HFFc6 (cell line): Measurements from ENCODE around the gene USP17L15. TPM values are rescaled to one million over a fixed set of nuclear protein-coding genes. Genes with fewer than 3 reads are reported as not detected.
"Not testable (repeated sequence)": the region's sequence is repeated elsewhere in the genome, so short reads cannot be mapped to it uniquely, and the experiment has no call there.

Experiments
- DNase-seq: peaks from one replicate; pipeline ENCODE4 v3.0.0-alpha.2; 2018
- H3K27ac Mint-ChIP-seq: 2 replicates; pipeline ENCODE4 v1.8.0; 2020; ENCODE audit warnings: mild to moderate bottlenecking, mixed read lengths
- H3K27me3 Mint-ChIP-seq: 2 replicates; pipeline ENCODE4 v1.8.0; 2021; ENCODE audit warnings: mild to moderate bottlenecking, moderate library complexity, mixed read lengths; ENCODE audit not compliant: insufficient read depth
- H3K36me3 Mint-ChIP-seq: 2 replicates; pipeline ENCODE4 v1.8.0; 2021; ENCODE audit warnings: low read depth, mixed read lengths
- H3K4me1 Mint-ChIP-seq: 2 replicates; pipeline ENCODE4 v1.8.0; 2020; ENCODE audit warnings: low read depth, mixed read lengths
- H3K4me3 Mint-ChIP-seq: 2 replicates; pipeline ENCODE4 v1.8.0; 2020; ENCODE audit warnings: mild to moderate bottlenecking, moderate library complexity, mixed read lengths
- H3K9me3 Mint-ChIP-seq: 2 replicates; pipeline ENCODE4 v1.8.0; 2020; ENCODE audit warnings: mild to moderate bottlenecking, mixed read lengths
- total RNA-seq, 6 experiments: library from RNA; stranded (reverse); fragmentation: NEBNext Ultra II Directional; extraction: Animal tissue kit (Norgen Biotek cat#: 25700); gene quantifications; 2 replicates in 1 of 6; 3 replicates in 5 of 6; pipeline ENCODE4 v1.2.3, GENCODE V29; 2021

The USP17L15 gene
- total RNA-seq, 6 experiments from 2014 or later = not detected

- not testable (repeated sequence) for H3K27me3 Mint-ChIP-seq, H3K27ac Mint-ChIP-seq, H3K4me1 Mint-ChIP-seq, H3K4me3 Mint-ChIP-seq, DNase-seq, H3K36me3 Mint-ChIP-seq, H3K9me3 Mint-ChIP-seq
These were observed 37.5 kb downstream of the USP17L15 start for GRCh38 chr4:9271719-9272118.

Other genes starting within 250 kb of the USP17L15 start
- gene FAM90A26, start 64.0 kb upstream of the USP17L15 start, total RNA-seq = not detected
- not detected for gene USP17L10, start 23.7 kb upstream of the USP17L15 start, total RNA-seq
- gene USP17L11, start 19.0 kb upstream of the USP17L15 start, total RNA-seq = under 1 TPM in 1 of 6 experiments, not detected in 5; 0.11 TPM
- not detected for gene USP17L12, start 14.2 kb upstream of the USP17L15 start, total RNA-seq
- gene USP17L13, start 9.5 kb upstream of the USP17L15 start, total RNA-seq = not detected
- not detected for gene USP17L17, start 9.5 kb downstream of the USP17L15 start, total RNA-seq
- not detected for gene USP17L18, start 14.2 kb downstream of the USP17L15 start, total RNA-seq
- gene USP17L19, start 19.0 kb downstream of the USP17L15 start, total RNA-seq = not detected
- gene USP17L20, start 23.7 kb downstream of the USP17L15 start, total RNA-seq = not detected
- gene USP17L21, start 28.5 kb downstream of the USP17L15 start, total RNA-seq = not detected
- gene USP17L22, start 33.2 kb downstream of the USP17L15 start, total RNA-seq = not detected
- not detected for gene USP17L24, start 90.8 kb downstream of the USP17L15 start, total RNA-seq
- gene USP17L25, start 95.5 kb downstream of the USP17L15 start, total RNA-seq = not detected
- gene USP17L26, start 100.3 kb downstream of the USP17L15 start, total RNA-seq = not detected
- gene USP17L5, start 105.0 kb downstream of the USP17L15 start, total RNA-seq = not detected
- gene USP17L27, start 109.8 kb downstream of the USP17L15 start, total RNA-seq = not detected
- gene USP17L28, start 114.5 kb downstream of the USP17L15 start, total RNA-seq = not detected
- not detected for gene USP17L29, start 119.3 kb downstream of the USP17L15 start, total RNA-seq
- not detected for gene USP17L30, start 128.7 kb downstream of the USP17L15 start, total RNA-seq
- gene DEFB131A, start 210.0 kb downstream of the USP17L15 start, total RNA-seq = not detected